ACC112 (cell line): ENCODE measurements around the gene C6orf136.
"Not testable (repeated sequence)": the region's sequence is repeated elsewhere in the genome, so short reads cannot be mapped to it uniquely, and the experiment has no call there.

ENCODE experiments used
- H2AFZ ChIP-seq: fragments of 200-600 bp; sonication (generic); one replicate; pipeline ENCODE4 v1.6.0; 2017; ENCODE audit warnings: antibody characterized with exemption, low read length; ENCODE audit not compliant: unreplicated experiment
- H3K27ac ChIP-seq: fragments of 200-600 bp; sonication (generic); 2 replicates; pipeline ENCODE4 v1.5.1; 2014; ENCODE audit warnings: low read depth, mild to moderate bottlenecking, antibody characterized with exemption, low read length, moderate library complexity
- H3K27me3 ChIP-seq: fragments of 200-600 bp; sonication (generic); 2 replicates; pipeline ENCODE4 v1.6.1; 2014; ENCODE audit warnings: mild to moderate bottlenecking, antibody characterized with exemption, low read length, moderate library complexity, mixed read lengths; ENCODE audit not compliant: insufficient read depth
- H3K36me3 ChIP-seq: fragments of 200-600 bp; sonication (generic); 2 replicates; pipeline ENCODE4 v1.6.1; 2016; ENCODE audit warnings: mild to moderate bottlenecking, antibody characterized with exemption, low read length, moderate library complexity, mixed read lengths; ENCODE audit not compliant: insufficient read depth
- H3K4me1 ChIP-seq: fragments of 200-600 bp; sonication (generic); one replicate; pipeline ENCODE4 v1.6.1; 2016; ENCODE audit warnings: low read length, mixed read lengths; ENCODE audit not compliant: insufficient read depth, unreplicated experiment, control insufficient read depth
- H3K4me3 ChIP-seq: fragments of 200-600 bp; sonication (generic); 2 replicates; pipeline ENCODE4 v1.5.1; 2014; ENCODE audit warnings: mild to moderate bottlenecking, low read depth, low read length
- H3K79me2 ChIP-seq: fragments of 200-600 bp; sonication (generic); one replicate; pipeline ENCODE4 v1.6.0; 2016; ENCODE audit warnings: low read length; ENCODE audit not compliant: control insufficient read depth, unreplicated experiment, insufficient read depth

C6orf136 gene

DNA sequence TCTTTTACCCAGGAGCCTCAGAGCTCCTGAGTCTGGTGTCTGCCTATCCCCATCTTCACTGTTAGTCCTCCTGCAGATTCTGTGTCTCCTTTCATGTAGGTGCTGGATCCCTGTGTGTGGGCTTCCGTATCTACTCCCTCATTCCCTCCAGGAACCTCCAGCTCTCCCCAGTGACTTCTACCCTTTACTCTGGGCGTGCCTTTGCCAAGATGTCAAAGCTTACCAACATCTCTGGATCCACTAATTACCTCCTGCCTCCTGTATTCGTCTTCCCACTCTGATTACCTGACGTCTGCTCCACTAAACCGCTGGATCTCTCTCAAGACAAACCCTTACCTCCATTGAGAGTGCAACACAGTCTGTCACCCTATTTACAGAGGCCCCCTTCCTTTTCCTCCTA, 2.2 kb upstream of the C6orf136 start:
- no peaks in the 10 kb centered on the region for H3K36me3 ChIP-seq
- H3K79me2 ChIP-seq: peaks cover 8% of the 10 kb centered on the region

GRCh38 chr6:30645989-30646388, 944 bp upstream of the C6orf136 start:
- Histone ChIP-seq H3K4me1 (peaks cover 8% of the 10 kb centered on the region), H2AFZ (no peak overlapping the region), H3K36me3 (0 out of 2 replicates have a peak, but pooled peaks cover 1% of the 10 kb centered on the region), H3K27ac (no peak overlapping the region), H3K27me3 (no peaks in the 10 kb centered on the region), H3K79me2 (peaks cover 8% of the 10 kb centered on the region), H3K4me3 (no peak overlapping the region)

More for the DNA sequence above, 2.2 kb upstream of the C6orf136 start:
- Histone ChIP-seq H3K4me3 (no peak overlapping the region), H2AFZ (no peak overlapping the region), H3K27ac (no peak overlapping the region), H3K4me1 (peaks cover 8% of the 10 kb centered on the region), H3K27me3 (no peaks in the 10 kb centered on the region)

- peaks cover 7% of the 10 kb centered on the region; the same call in 1 of the 2 replicates for H3K36me3 ChIP-seq
- peak overlapping the region; percentile 49; the same call in 1 of the 2 replicates for H3K27ac ChIP-seq
- peaks cover 8% of the 10 kb centered on the region for H3K4me1 ChIP-seq
- peak overlapping the region; percentile 76 for H2AFZ ChIP-seq
- no peaks in the 10 kb centered on the region for H3K27me3 ChIP-seq
- peak overlapping the region; percentile 86 for H3K4me3 ChIP-seq
- peaks cover 8% of the 10 kb centered on the region for H3K79me2 ChIP-seq
Observed at GRCh38 chr6:30647242-30648116, 546 bp downstream of the C6orf136 start.

GRCh38 chr6:30651143-30651542, 4.2 kb downstream of the C6orf136 start:
- H3K36me3 ChIP-seq: peaks cover 17% of the 10 kb centered on the region; the same call in 1 of the 2 replicates
- H3K4me3 ChIP-seq: no peak overlapping the region
- no peaks in the 10 kb centered on the region for H3K27me3 ChIP-seq

GRCh38 chr6:30654798-30655742, 8.1 kb downstream of the C6orf136 start:
- Histone ChIP-seq H3K4me1 (no peaks in the 10 kb centered on the region), H3K79me2 (no peaks in the 10 kb centered on the region), H3K27ac (no peak overlapping the region), H3K27me3 (no peaks in the 10 kb centered on the region), H3K4me3 (no peak overlapping the region), H3K36me3 (peaks cover 23% of the 10 kb centered on the region; the same call in 1 of the 2 replicates), H2AFZ (no peak overlapping the region)

More at GRCh38 chr6:30651143-30651542, 4.2 kb downstream of the C6orf136 start:
- peaks cover 6% of the 10 kb centered on the region for H3K4me1 ChIP-seq
- H3K79me2 ChIP-seq: peaks cover 8% of the 10 kb centered on the region
- H2AFZ ChIP-seq: no peak overlapping the region
- H3K27ac ChIP-seq: no peak overlapping the region

- no peaks in the 10 kb centered on the region for H3K27me3 ChIP-seq
- no peak overlapping the region for H3K4me3 ChIP-seq
- no peak overlapping the region for H3K27ac ChIP-seq
- no peaks in the 10 kb centered on the region for H3K4me1 ChIP-seq
- H3K79me2 ChIP-seq: no peaks in the 10 kb centered on the region
- H3K36me3 ChIP-seq: peaks cover 23% of the 10 kb centered on the region; the same call in 1 of the 2 replicates
- no peak overlapping the region for H2AFZ ChIP-seq
Observed at GRCh38 chr6:30655743-30656094, 8.8 kb downstream of the C6orf136 start.

DNA sequence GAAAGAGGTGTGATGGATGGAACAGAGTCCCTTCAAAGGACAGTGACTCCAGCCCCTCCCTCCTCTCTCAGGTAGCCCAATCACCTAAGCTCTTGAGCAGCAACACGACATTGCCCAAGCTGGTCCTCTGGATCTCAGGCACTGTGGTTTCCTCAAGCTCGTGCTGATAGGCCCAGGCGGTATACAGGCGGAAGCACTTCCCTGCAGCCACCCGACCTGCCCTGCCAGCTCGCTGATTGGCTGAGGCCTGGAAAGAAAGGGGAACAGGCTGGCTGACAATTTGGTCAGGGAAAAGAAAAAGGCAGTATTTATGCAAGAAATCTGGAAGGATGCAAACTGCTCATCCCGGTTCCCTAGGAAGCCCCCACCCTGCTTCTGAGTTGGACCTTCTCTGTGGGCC, 9.6 kb downstream of the C6orf136 start:
- Histone ChIP-seq H2AFZ (no peak overlapping the region), H3K4me3 (no peak overlapping the region), H3K79me2 (no peaks in the 10 kb centered on the region), H3K27me3 (no peaks in the 10 kb centered on the region), H3K4me1 (no peaks in the 10 kb centered on the region), H3K36me3 (peaks cover 19% of the 10 kb centered on the region; the same call in 1 of the 2 replicates), H3K27ac (no peak overlapping the region)

DNA sequence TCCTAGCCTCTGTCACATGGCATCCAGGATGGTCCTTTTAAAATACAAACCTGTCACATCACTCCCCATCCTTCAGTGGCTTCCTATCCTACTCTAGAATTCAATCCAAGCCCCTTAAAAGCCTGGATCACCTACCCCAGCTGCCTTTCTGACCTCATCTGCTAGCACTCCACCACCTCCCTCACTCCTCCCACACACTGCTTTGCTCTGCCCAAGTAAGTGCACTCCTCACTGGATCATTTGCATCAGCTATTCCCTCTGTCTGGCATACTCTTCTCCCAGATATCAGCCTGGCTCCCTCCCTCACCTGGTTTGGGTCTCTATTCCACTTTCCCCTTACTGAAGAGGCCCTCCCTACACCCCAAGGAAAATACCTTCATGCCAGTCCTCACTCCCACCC, 10.5 kb downstream of the C6orf136 start:
- H3K27me3 ChIP-seq: no peaks in the 10 kb centered on the region
- no peaks in the 10 kb centered on the region for H3K79me2 ChIP-seq
- no peak overlapping the region for H3K4me3 ChIP-seq
- no peaks in the 10 kb centered on the region for H3K4me1 ChIP-seq
- peaks cover 25% of the 10 kb centered on the region; the same call in 1 of the 2 replicates for H3K36me3 ChIP-seq
- no peak overlapping the region for H2AFZ ChIP-seq
- H3K27ac ChIP-seq: no peak overlapping the region

GRCh38 chr6:30657922-30658321, 11.0 kb downstream of the C6orf136 start:
- peaks cover 25% of the 10 kb centered on the region; the same call in 1 of the 2 replicates for H3K36me3 ChIP-seq
- not testable (repeated sequence) for H3K27ac ChIP-seq, H3K4me1 ChIP-seq, H3K4me3 ChIP-seq, H3K27me3 ChIP-seq, H2AFZ ChIP-seq, H3K79me2 ChIP-seq

GRCh38 chr6:30664994-30665767, 18.2 kb downstream of the C6orf136 start:
- Histone ChIP-seq H3K4me3 (no peak overlapping the region), H3K27ac (no peak overlapping the region), H3K27me3 (no peaks in the 10 kb centered on the region), H3K4me1 (peaks cover 7% of the 10 kb centered on the region), H2AFZ (no peak overlapping the region), H3K36me3 (peaks cover 33% of the 10 kb centered on the region), H3K79me2 (no peaks in the 10 kb centered on the region)
